Sigmoid colon (tissue), 4 donors: ENCODE results near the gene MAGED2.

Experiments used
- CTCF ChIP-seq, 4 experiments: fragments of 450-650 bp in 3 of 4; fragments of 200-600 bp in 1 of 4; IDR thresholded peaks; one replicate each; pipeline ENCODE4 v1.5.1; 2016 to 2019; ENCODE audit warnings: antibody characterized with exemption in 4 of 4, mild to moderate bottlenecking in 3 of 4, moderate library complexity in 2 of 4
- POLR2A ChIP-seq, 2 donors: fragments of 450-650 bp; IDR thresholded peaks; one replicate each; pipeline ENCODE4 v1.6.1; 2016; ENCODE audit warnings: antibody characterized with exemption in 2 of 2, mild to moderate bottlenecking in 2 of 2, moderate library complexity in 2 of 2
- POLR2AphosphoS5 ChIP-seq, 4 donors: sonication (generic); formaldehyde crosslinking; IDR thresholded peaks; one replicate each; pipeline ENCODE4 v1.6.1; 2017; ENCODE audit warnings: antibody characterized with exemption in 4 of 4

GRCh38 chrX:54838583-54838982, 31.0 kb downstream of the MAGED2 start:
- TF ChIP-seq CTCF (IDR thresholded peaks at IDR 0.05) (no peak), POLR2AphosphoS5 (IDR thresholded peaks at IDR 0.05) (no peak), POLR2A (IDR thresholded peaks at IDR 0.05) (no peak)
